Measurements from ENCODE around the gene QSER1. TPM values are rescaled to one million over a fixed set of nuclear protein-coding genes. Genes with fewer than 3 reads are reported as not detected.
"Not testable (repeated sequence)": the region's sequence is repeated elsewhere in the genome, so short reads cannot be mapped to it uniquely, and the experiment has no call there.

QSER1 gene
- total RNA-seq, 2 donors from 2014 or later, result 20.3 to 40.0 TPM

- no peak for TF ChIP-seq CTCF (IDR thresholded peaks at IDR 0.05)
- no peak for DNase-seq (ENCODE audit: low spot score)
- H3K4me3 ChIP-seq, result no peak overlapping the region
- H3K27ac ChIP-seq, result no peak overlapping the region
- H3K9me3 ChIP-seq, result no peaks in the 10 kb centered on the region
- no peak for ATAC-seq (ENCODE audit: insufficient number of reproducible peaks, low FRiP score, low read depth)
- H3K36me3 ChIP-seq, result peaks cover 8% of the 10 kb centered on the region
- no peaks in the 10 kb centered on the region for H3K27me3 ChIP-seq (replicated peaks; ENCODE audit: insufficient read depth)
- H3K4me1 ChIP-seq (ENCODE audit: control insufficient read depth in 1 of 2, low read depth in 2 of 2), result no peaks in the 10 kb centered on the region
Measured at GRCh38 chr11:32968541-32968940, 75.9 kb downstream of the QSER1 start.

GRCh38 chr11:32972233-32972632, 79.6 kb downstream of the QSER1 start:
- not testable (repeated sequence) for H3K4me1 ChIP-seq (ENCODE audit: control insufficient read depth in 1 of 2, low read depth in 2 of 2); H3K27me3 ChIP-seq (replicated peaks; ENCODE audit: insufficient read depth); ATAC-seq (ENCODE audit: insufficient number of reproducible peaks, low FRiP score, low read depth); DNase-seq (ENCODE audit: low spot score); H3K36me3 ChIP-seq; H3K4me3 ChIP-seq; H3K9me3 ChIP-seq; H3K27ac ChIP-seq

GRCh38 chr11:32972781-32973180, 80.2 kb downstream of the QSER1 start:
- Histone ChIP-seq H3K27ac (no peak overlapping the region), H3K36me3 (peaks cover 5% of the 10 kb centered on the region), H3K4me3 (no peak overlapping the region), H3K9me3 (no peaks in the 10 kb centered on the region), H3K27me3 (replicated peaks; ENCODE audit: insufficient read depth) (no peaks in the 10 kb centered on the region), H3K4me1 (ENCODE audit: control insufficient read depth in 1 of 2, low read depth in 2 of 2) (no peaks in the 10 kb centered on the region)
- DNase-seq (ENCODE audit: low spot score), result no peak
- no peak for TF ChIP-seq CTCF (IDR thresholded peaks at IDR 0.05)
- ATAC-seq (ENCODE audit: insufficient number of reproducible peaks, low FRiP score, low read depth), result no peak

GRCh38 chr11:32982626-32983025, 90.0 kb downstream of the QSER1 start:
- Histone ChIP-seq H3K27me3 (replicated peaks; ENCODE audit: insufficient read depth) (no peaks in the 10 kb centered on the region), H3K9me3 (no peaks in the 10 kb centered on the region), H3K4me3 (no peak overlapping the region), H3K36me3 (no peaks in the 10 kb centered on the region), H3K4me1 (ENCODE audit: control insufficient read depth in 1 of 2, low read depth in 2 of 2) (no peaks in the 10 kb centered on the region), H3K27ac (no peak overlapping the region)
- DNase-seq (ENCODE audit: low spot score), result no peak
- no peak for TF ChIP-seq CTCF (IDR thresholded peaks at IDR 0.05)
- ATAC-seq (ENCODE audit: insufficient number of reproducible peaks, low FRiP score, low read depth), result no peak

- H3K36me3 ChIP-seq, result no peaks in the 10 kb centered on the region
- ATAC-seq (ENCODE audit: insufficient number of reproducible peaks, low FRiP score, low read depth) (no peak), DNase-seq (ENCODE audit: low spot score) (no peak)
- H3K4me1 ChIP-seq (ENCODE audit: control insufficient read depth in 1 of 2, low read depth in 2 of 2), result no peaks in the 10 kb centered on the region
- H3K27me3 ChIP-seq (replicated peaks; ENCODE audit: insufficient read depth), result no peaks in the 10 kb centered on the region
- H3K4me3 ChIP-seq, result no peak overlapping the region
- no peaks in the 10 kb centered on the region for H3K9me3 ChIP-seq
- TF ChIP-seq CTCF (IDR thresholded peaks at IDR 0.05), result no peak
- H3K27ac ChIP-seq, result no peak overlapping the region
Measured at GRCh38 chr11:32983506-32983905, 90.9 kb downstream of the QSER1 start.

- ATAC-seq (ENCODE audit: insufficient number of reproducible peaks, low FRiP score, low read depth) (no peak), DNase-seq (ENCODE audit: low spot score) (no peak)
- no peaks in the 10 kb centered on the region for H3K9me3 ChIP-seq
- H3K4me3 ChIP-seq, result no peak overlapping the region
- H3K27me3 ChIP-seq (replicated peaks; ENCODE audit: insufficient read depth), result no peaks in the 10 kb centered on the region
- H3K4me1 ChIP-seq (ENCODE audit: control insufficient read depth in 1 of 2, low read depth in 2 of 2), result no peaks in the 10 kb centered on the region
- H3K36me3 ChIP-seq, result no peaks in the 10 kb centered on the region
- H3K27ac ChIP-seq, result no peak overlapping the region
- TF ChIP-seq CTCF (IDR thresholded peaks at IDR 0.05), result no peak
Measured at GRCh38 chr11:32985600-32985999, 93.0 kb downstream of the QSER1 start.
